IPS DF 6.9 (cell line): ENCODE measurements around the gene MRPL43.

Experiments used
- DNase-seq: peaks from one replicate; pipeline ENCODE4 v3.0.0-alpha.2; 2013; ENCODE audit warnings: low read depth, low spot score
- H3K27ac ChIP-seq: one replicate; pipeline ENCODE4 v1.5.1; 2013; ENCODE audit warnings: low read length, control low read depth
- H3K27me3 ChIP-seq: 2 replicates; pipeline ENCODE4 v1.6.1; 2013; ENCODE audit warnings: mild to moderate bottlenecking, low read length; ENCODE audit not compliant: control insufficient read depth, insufficient read depth
- H3K36me3 ChIP-seq: 2 replicates; pipeline ENCODE4 v1.6.1; 2013; ENCODE audit warnings: low read length; ENCODE audit not compliant: control insufficient read depth, insufficient read depth
- H3K4me1 ChIP-seq: 2 replicates; pipeline ENCODE4 v1.6.1; 2013; ENCODE audit warnings: low read length; ENCODE audit not compliant: control insufficient read depth, insufficient read depth
- H3K4me3 ChIP-seq: 2 replicates; pipeline ENCODE4 v1.5.1; 2013; ENCODE audit warnings: mild to moderate bottlenecking, low read length
- H3K9me3 ChIP-seq: 2 replicates; pipeline ENCODE4 v1.6.1; 2013; ENCODE audit warnings: low read length, inconsistent platforms; ENCODE audit not compliant: control insufficient read depth, insufficient read depth
- WGBS: extraction: QIAGEN DNeasy Blood & Tissue Kit; methylation state at CpG from one replicate; pipeline ENCODE4 v1.1.7; 2013; ENCODE audit warnings: mixed read lengths, missing lambda C conversion rate; ENCODE audit not compliant: insufficient read length, insufficient coverage; 5-methylcytosine and 5-hydroxymethylcytosine counted together

MRPL43 gene

GRCh38 chr10:100995181-100995580, 7.9 kb upstream of the MRPL43 start:
- Histone ChIP-seq H3K27ac (no peak overlapping the region), H3K36me3 (peaks cover 17% of the 10 kb centered on the region; the same call in 1 of the 2 replicates), H3K9me3 (no peaks in the 10 kb centered on the region), H3K4me1 (peaks cover 9% of the 10 kb centered on the region; the same call in 1 of the 2 replicates), H3K4me3 (no peak overlapping the region), H3K27me3 (no peaks in the 10 kb centered on the region)
- no peak for DNase-seq
- WGBS: no CpG with 5 or more reads among the region's 6 CpGs

- Histone ChIP-seq H3K36me3 (peaks cover 23% of the 10 kb centered on the region), H3K27ac (no peak overlapping the region), H3K9me3 (no peaks in the 10 kb centered on the region), H3K4me1 (peaks cover 9% of the 10 kb centered on the region; the same call in 1 of the 2 replicates), H3K4me3 (no peak overlapping the region), H3K27me3 (no peaks in the 10 kb centered on the region)
- DNase-seq: no peak
- no CpG with 5 or more reads among the region's 10 CpGs for WGBS
Measured at GRCh38 chr10:100993986-100994708, 6.8 kb upstream of the MRPL43 start.

GRCh38 chr10:100989088-100989487, 1.8 kb upstream of the MRPL43 start:
- H3K27ac ChIP-seq: no peak overlapping the region
- H3K27me3 ChIP-seq: no peaks in the 10 kb centered on the region
- no peaks in the 10 kb centered on the region for H3K9me3 ChIP-seq
- H3K36me3 ChIP-seq: peaks cover 27% of the 10 kb centered on the region
- no peak overlapping the region for H3K4me3 ChIP-seq
- peaks cover 4% of the 10 kb centered on the region; the same call in 1 of the 2 replicates for H3K4me1 ChIP-seq
- DNase-seq: no peak
- no CpG with 5 or more reads among the region's 21 CpGs for WGBS

GRCh38 chr10:100988166-100988565, 869 bp upstream of the MRPL43 start:
- H3K4me1 ChIP-seq: peaks cover 4% of the 10 kb centered on the region; the same call in 1 of the 2 replicates
- peak overlapping the region; percentile 84 for H3K4me3 ChIP-seq
- no peaks in the 10 kb centered on the region for H3K9me3 ChIP-seq
- H3K27me3 ChIP-seq: no peaks in the 10 kb centered on the region
- no peak overlapping the region for H3K27ac ChIP-seq
- no CpG with 5 or more reads among the region's 10 CpGs for WGBS
- DNase-seq: no peak
- peaks cover 25% of the 10 kb centered on the region for H3K36me3 ChIP-seq

- Histone ChIP-seq H3K9me3 (no peaks in the 10 kb centered on the region), H3K27ac (no peak overlapping the region), H3K4me1 (peaks cover 4% of the 10 kb centered on the region; the same call in 1 of the 2 replicates), H3K27me3 (no peaks in the 10 kb centered on the region), H3K36me3 (peaks cover 23% of the 10 kb centered on the region), H3K4me3 (peak overlapping the region; percentile 84)
- DNase-seq: no peak
- WGBS: no CpG with 5 or more reads among the region's 15 CpGs
Measured at GRCh38 chr10:100987685-100988049, 370 bp upstream of the MRPL43 start.

GRCh38 chr10:100986623-100986951, 710 bp downstream of the MRPL43 start:
- peaks cover 23% of the 10 kb centered on the region for H3K36me3 ChIP-seq
- H3K27ac ChIP-seq: no peak overlapping the region
- H3K4me1 ChIP-seq: peaks cover 4% of the 10 kb centered on the region; the same call in 1 of the 2 replicates
- WGBS: no CpG with 5 or more reads among the region's 17 CpGs
- peak overlapping the region; percentile 84 for H3K4me3 ChIP-seq
- no peaks in the 10 kb centered on the region for H3K9me3 ChIP-seq
- H3K27me3 ChIP-seq: no peaks in the 10 kb centered on the region
- DNase-seq: no peak

GRCh38 chr10:100985336-100985735, 2.0 kb downstream of the MRPL43 start:
- H3K36me3 ChIP-seq: peaks cover 11% of the 10 kb centered on the region
- H3K27me3 ChIP-seq: no peaks in the 10 kb centered on the region
- DNase-seq: no peak
- no CpG with 5 or more reads among the region's 5 CpGs for WGBS
- no peak overlapping the region for H3K27ac ChIP-seq
- peaks cover 4% of the 10 kb centered on the region; the same call in 1 of the 2 replicates for H3K4me1 ChIP-seq
- no peak overlapping the region for H3K4me3 ChIP-seq
- H3K9me3 ChIP-seq: no peaks in the 10 kb centered on the region

GRCh38 chr10:100984672-100985177, 2.6 kb downstream of the MRPL43 start:
- H3K27ac ChIP-seq: no peak overlapping the region
- no peaks in the 10 kb centered on the region for H3K27me3 ChIP-seq
- H3K36me3 ChIP-seq: peaks cover 14% of the 10 kb centered on the region
- WGBS: no CpG with 5 or more reads among the region's 2 CpGs
- H3K4me1 ChIP-seq: peaks cover 4% of the 10 kb centered on the region; the same call in 1 of the 2 replicates
- H3K9me3 ChIP-seq: no peaks in the 10 kb centered on the region
- no peak overlapping the region for H3K4me3 ChIP-seq
- no peak for DNase-seq

GRCh38 chr10:100983868-100984671, 3.2 kb downstream of the MRPL43 start:
- H3K27ac ChIP-seq: no peak overlapping the region
- no peaks in the 10 kb centered on the region for H3K9me3 ChIP-seq
- no CpG with 5 or more reads among the region's 13 CpGs for WGBS
- H3K4me1 ChIP-seq: peaks cover 4% of the 10 kb centered on the region; the same call in 1 of the 2 replicates
- H3K27me3 ChIP-seq: no peaks in the 10 kb centered on the region
- peaks cover 9% of the 10 kb centered on the region for H3K36me3 ChIP-seq
- DNase-seq: no peak
- H3K4me3 ChIP-seq: no peak overlapping the region

- WGBS: no CpG with 5 or more reads among the region's 24 CpGs
- H3K4me3 ChIP-seq: no peak overlapping the region
- H3K4me1 ChIP-seq: 0 out of 2 replicates have a peak, but pooled peaks cover 2% of the 10 kb centered on the region
- no peak for DNase-seq
- peaks cover 6% of the 10 kb centered on the region; the same call in 1 of the 2 replicates for H3K36me3 ChIP-seq
- no peaks in the 10 kb centered on the region for H3K27me3 ChIP-seq
- no peaks in the 10 kb centered on the region for H3K9me3 ChIP-seq
- H3K27ac ChIP-seq: no peak overlapping the region
Measured at GRCh38 chr10:100982916-100983830, 4.1 kb downstream of the MRPL43 start.
